ENCODE data around the gene GTF2H2C.
"Not testable (repeated sequence)": the region's sequence is repeated elsewhere in the genome, so short reads cannot be mapped to it uniquely, and the experiment has no call there.

Gene GTF2H2C
- 4.6 to 10.9 (median 5.6) reads per million in 4 donors for total RNA-seq

GRCh38 chr5:69559908-69560330 is at the start of gene GTF2H2C:
Gene GTF2H2C (plus strand): TSS chr5:69560191. CDS start chr5:69565133, 4,942 bp downstream.
- peak; percentile 45 to 78 (median 64) for DNase-seq

- no peak for DNase-seq
Observed at GRCh38 chr5:69510694-69511093, 49.3 kb upstream of the GTF2H2C start.

- no peak for DNase-seq
Observed at GRCh38 chr5:69512740-69513260, 47.2 kb upstream of the GTF2H2C start.

GRCh38 chr5:69515570-69515969 is 44.4 kb upstream of the GTF2H2C start:
- not testable (repeated sequence) for DNase-seq

GRCh38 chr5:69516769-69517168 is 43.2 kb upstream of the GTF2H2C start:
- no peak for DNase-seq

- DNase-seq = no peak
Observed at GRCh38 chr5:69517763-69518212, 42.2 kb upstream of the GTF2H2C start.

GRCh38 chr5:69519285-69519684 is 40.7 kb upstream of the GTF2H2C start:
- no peak for DNase-seq

- no peak for DNase-seq
Observed at GRCh38 chr5:69522035-69522434, 38.0 kb upstream of the GTF2H2C start.

- no peak for DNase-seq
Observed at GRCh38 chr5:69525490-69525889, 34.5 kb upstream of the GTF2H2C start.

- no peak for DNase-seq
Observed at GRCh38 chr5:69526660-69527059, 33.3 kb upstream of the GTF2H2C start.

- no peak for DNase-seq
Observed at GRCh38 chr5:69527128-69527770, 32.7 kb upstream of the GTF2H2C start.

- no peak for DNase-seq
Observed at GRCh38 chr5:69528035-69528434, 32.0 kb upstream of the GTF2H2C start.

GRCh38 chr5:69528609-69529008 is 31.4 kb upstream of the GTF2H2C start:
- DNase-seq = no peak

- DNase-seq = no peak
Observed at GRCh38 chr5:69530561-69531405, 29.2 kb upstream of the GTF2H2C start.

GRCh38 chr5:69531406-69531801 is 28.6 kb upstream of the GTF2H2C start:
- no peak for DNase-seq

GRCh38 chr5:69537911-69538310 is 22.1 kb upstream of the GTF2H2C start:
- DNase-seq = not testable (repeated sequence)

- not testable (repeated sequence) for DNase-seq
Observed at GRCh38 chr5:69538735-69539134, 21.3 kb upstream of the GTF2H2C start.

GRCh38 chr5:69541347-69541746 is 18.6 kb upstream of the GTF2H2C start:
- not testable (repeated sequence) for DNase-seq

- not testable (repeated sequence) for DNase-seq
Observed at GRCh38 chr5:69542838-69543618, 17.0 kb upstream of the GTF2H2C start.

- not testable (repeated sequence) for DNase-seq
Observed at GRCh38 chr5:69544602-69545001, 15.4 kb upstream of the GTF2H2C start.

- DNase-seq = not testable (repeated sequence)
Observed at GRCh38 chr5:69560587-69561431, 818 bp downstream of the GTF2H2C start.

- DNase-seq = not testable (repeated sequence)
Observed at GRCh38 chr5:69566172-69566571, 6.2 kb downstream of the GTF2H2C start.
